Measurements from ENCODE around the gene RGS6. TPM values are rescaled to one million over a fixed set of nuclear protein-coding genes. Genes with fewer than 3 reads are reported as not detected.

RGS6 gene
- total RNA-seq, 1 donor from 2014 or later = 2.8 TPM

DNA sequence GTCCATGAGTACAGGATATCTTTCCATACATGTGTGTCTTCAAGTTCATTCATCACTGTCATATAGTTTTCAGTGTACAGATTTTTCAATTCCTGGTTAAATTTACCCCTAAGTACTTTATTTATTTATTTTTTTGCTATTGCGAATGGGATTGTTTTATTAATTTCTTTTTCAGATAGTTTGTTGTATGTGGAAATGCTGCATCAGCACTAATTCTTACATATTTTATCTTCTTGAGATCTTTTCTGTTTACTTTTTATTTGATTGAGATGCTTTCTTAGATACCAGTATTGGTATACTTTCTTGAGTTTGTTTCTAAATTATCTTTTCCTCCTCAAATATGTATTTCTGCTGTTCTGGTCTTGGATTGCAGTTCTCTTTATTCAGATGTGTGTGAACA is 148.9 kb downstream of the RGS6 start:
- no peaks in the 10 kb centered on the region for H3K27me3 Mint-ChIP-seq (ENCODE audit: low read depth)
- no peak for TF ChIP-seq CTCF (conservative IDR thresholded peaks at IDR 0.05)
- H3K4me3 Mint-ChIP-seq = no peak overlapping the region
- DNase-seq (ENCODE audit: low read depth, low spot score) = no peak
- H3K27ac Mint-ChIP-seq (ENCODE audit: unreplicated experiment) = no peak overlapping the region
- peaks cover 8% of the 10 kb centered on the region for H3K9me3 Mint-ChIP-seq
- H3K4me1 Mint-ChIP-seq = peaks cover 2% of the 10 kb centered on the region
- H3K36me3 Mint-ChIP-seq (ENCODE audit: low read depth) = peaks cover 2% of the 10 kb centered on the region

DNA sequence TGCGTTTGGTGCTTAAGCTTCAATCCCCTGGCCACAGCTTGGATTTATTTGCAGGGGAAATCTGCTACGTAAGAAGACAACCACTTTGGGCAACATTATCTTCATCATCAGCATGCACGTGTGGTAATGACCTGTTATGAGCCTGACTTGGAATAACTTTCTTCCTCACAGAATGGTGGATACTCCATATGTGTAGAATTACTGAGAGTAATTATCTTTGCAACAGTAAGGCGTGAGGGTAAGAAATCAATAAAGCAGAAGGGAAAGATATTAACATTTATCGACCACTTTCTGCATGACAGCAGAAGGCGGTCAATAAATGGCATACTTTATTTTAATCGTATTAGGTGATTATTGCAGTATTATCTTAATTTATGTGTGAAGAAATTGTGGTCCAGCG is 152.7 kb downstream of the RGS6 start:
- Mint-ChIP-seq H3K27ac (ENCODE audit: unreplicated experiment) (no peak overlapping the region), H3K9me3 (peaks cover 4% of the 10 kb centered on the region), H3K4me3 (no peak overlapping the region), H3K36me3 (ENCODE audit: low read depth) (no peaks in the 10 kb centered on the region), H3K4me1 (no peaks in the 10 kb centered on the region), H3K27me3 (ENCODE audit: low read depth) (no peaks in the 10 kb centered on the region)
- no peak for TF ChIP-seq CTCF (conservative IDR thresholded peaks at IDR 0.05)
- no peak for DNase-seq (ENCODE audit: low read depth, low spot score)

- Mint-ChIP-seq H3K36me3 (ENCODE audit: low read depth) (no peaks in the 10 kb centered on the region), H3K4me1 (no peaks in the 10 kb centered on the region), H3K27ac (ENCODE audit: unreplicated experiment) (no peak overlapping the region), H3K9me3 (no peaks in the 10 kb centered on the region), H3K27me3 (ENCODE audit: low read depth) (no peaks in the 10 kb centered on the region), H3K4me3 (no peak overlapping the region)
- no peak for DNase-seq (ENCODE audit: low read depth, low spot score)
- TF ChIP-seq CTCF (conservative IDR thresholded peaks at IDR 0.05) = no peak
Measured at GRCh38 chr14:72089625-72090024, 157.4 kb downstream of the RGS6 start.

DNA sequence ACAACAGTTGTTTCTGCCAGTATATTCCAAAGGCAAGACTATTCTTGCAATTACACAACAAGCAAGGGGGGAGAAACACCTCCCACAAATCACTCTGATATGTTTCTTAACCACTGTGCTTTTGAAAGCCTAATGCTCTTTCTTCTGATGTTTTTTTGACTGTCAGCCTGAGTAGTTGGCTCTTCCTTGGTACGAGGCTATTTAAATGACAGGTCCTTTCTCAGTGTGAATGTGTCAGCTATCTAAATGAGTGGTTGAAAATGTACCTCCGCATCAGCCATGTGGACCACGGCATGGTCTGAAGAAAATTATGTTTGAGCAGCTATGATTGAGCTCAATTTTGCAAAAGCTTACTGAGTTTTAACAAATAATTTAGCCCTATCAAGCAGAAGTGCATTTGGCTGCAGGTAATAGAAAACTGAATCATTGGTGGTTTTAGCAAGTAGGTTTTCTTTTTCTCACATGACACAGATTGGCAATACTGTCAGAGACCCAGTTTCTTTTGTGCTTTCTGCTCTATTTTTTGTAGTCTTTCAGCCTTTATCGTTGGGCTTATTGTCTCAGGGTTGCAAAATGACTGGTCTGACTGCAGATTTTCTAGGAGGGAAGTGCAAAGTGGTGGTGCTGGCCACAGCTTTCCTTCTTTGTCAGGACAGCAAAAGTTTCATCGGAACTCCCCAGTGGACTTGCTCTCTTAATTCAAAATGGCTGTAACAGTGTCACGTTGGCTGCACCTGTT is 162.8 kb downstream of the RGS6 start:
- DNase-seq (ENCODE audit: low read depth, low spot score) = no peak
- H3K27me3 Mint-ChIP-seq (ENCODE audit: low read depth) = no peaks in the 10 kb centered on the region
- peaks cover 15% of the 10 kb centered on the region for H3K4me1 Mint-ChIP-seq
- TF ChIP-seq CTCF (conservative IDR thresholded peaks at IDR 0.05) = no peak
- H3K4me3 Mint-ChIP-seq = no peak overlapping the region
- no peak overlapping the region for H3K27ac Mint-ChIP-seq (ENCODE audit: unreplicated experiment)
- H3K36me3 Mint-ChIP-seq (ENCODE audit: low read depth) = no peaks in the 10 kb centered on the region
- no peaks in the 10 kb centered on the region for H3K9me3 Mint-ChIP-seq

DNA sequence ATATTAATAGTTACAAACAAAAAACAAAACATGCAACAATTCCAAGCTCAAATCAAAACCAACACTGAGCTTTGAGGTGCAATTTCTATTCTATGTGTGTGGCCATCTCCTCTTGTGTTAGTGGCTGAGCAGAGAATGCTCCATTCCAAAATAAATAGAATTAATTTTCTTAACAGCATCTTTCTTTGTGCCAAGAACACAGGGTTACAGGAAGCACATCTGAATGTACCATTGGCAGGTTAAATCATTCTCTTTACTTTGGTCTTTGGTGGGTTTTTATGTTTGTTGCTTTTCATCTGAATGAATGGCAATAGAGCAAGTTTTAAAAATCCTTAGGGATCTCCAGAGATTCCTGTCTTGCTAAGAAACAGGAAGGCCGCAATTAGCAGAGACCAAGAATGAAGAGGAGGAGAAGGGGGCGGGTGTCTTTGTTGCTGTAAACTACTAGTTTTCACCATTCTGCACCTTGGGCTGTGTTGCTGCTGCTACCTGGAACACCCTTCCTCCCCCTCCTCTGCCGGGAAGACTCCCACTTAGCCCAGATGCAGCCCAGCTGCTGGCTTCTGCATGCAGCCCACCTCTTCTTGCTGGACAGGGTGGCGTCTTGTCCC is 165.0 kb downstream of the RGS6 start:
- Mint-ChIP-seq H3K4me3 (no peak overlapping the region), H3K27me3 (ENCODE audit: low read depth) (no peaks in the 10 kb centered on the region), H3K36me3 (ENCODE audit: low read depth) (no peaks in the 10 kb centered on the region), H3K27ac (ENCODE audit: unreplicated experiment) (no peak overlapping the region), H3K4me1 (peaks cover 15% of the 10 kb centered on the region), H3K9me3 (no peaks in the 10 kb centered on the region)
- no peak for DNase-seq (ENCODE audit: low read depth, low spot score)
- TF ChIP-seq CTCF (conservative IDR thresholded peaks at IDR 0.05) = no peak

Measured in neural crest cell (in vitro differentiated cells).